K562 (cell line): ENCODE results near the gene SVIL. TPM values are rescaled to one million over a fixed set of nuclear protein-coding genes. Genes with fewer than 3 reads are reported as not detected.

Experiments
- CBX8 ChIP-seq: fragments of 200-600 bp; sonication (generic); IDR thresholded peaks from 2 replicates; pipeline ENCODE4 v1.6.1; 2012; ENCODE audit warnings: borderline replicate concordance, mixed run types, low read depth, mild to moderate bottlenecking, moderate library complexity, mixed read lengths, low read length, control low read depth, inconsistent platforms; ENCODE audit not compliant: poor library complexity, severe bottlenecking; ENCODE audit errors: extremely low read depth
- CTCF ChIP-seq, 3 experiments: IDR thresholded peaks in 2 of 3; conservative IDR thresholded peaks in 1 of 3; 2 replicates each; pipeline ENCODE4 v1.5.1; 2011 to 2012; ENCODE audit warnings: low read length in 3 of 3, mild to moderate bottlenecking in 3 of 3, control low read depth in 2 of 3, improper control_type of control experiment in 1 of 3, inconsistent platforms in 1 of 3, low read depth in 1 of 3, mixed read lengths in 1 of 3, moderate library complexity in 1 of 3; ENCODE audit not compliant: insufficient read depth in 2 of 3
- HDAC2 ChIP-seq: fragments of 450-650 bp; IDR thresholded peaks from 2 replicates; pipeline ENCODE4 v1.6.1; 2016; ENCODE audit warnings: mild to moderate bottlenecking
- THAP12 ChIP-seq: fragments of 250-450 bp; sonication (Bioruptor Pico); IDR thresholded peaks from 2 replicates; pipeline ENCODE4 v1.9.0; 2021; ENCODE audit warnings: mild to moderate bottlenecking, inconsistent platforms
- ZNF511 ChIP-seq: sonication (generic); formaldehyde crosslinking; IDR thresholded peaks from 2 replicates; pipeline ENCODE4 v1.8.0; 2022; ENCODE audit warnings: mild to moderate bottlenecking, missing genetic modification reagents
- polyA plus RNA-seq, 8 experiments: library from polyadenylated mRNA; depleted of rRNA in 4 of 8; stranded (reverse) in 5 of 8; unstranded in 3 of 8; fragments of >200 nt; fragmentation: Nextera tagmentation in 2 of 8; fragmentation: Illumina TruSeq in 1 of 8; extraction: Ambion mirVana in 2 of 8; extraction: Trizol in 1 of 8; gene quantifications; 2 replicates each; pipeline versions ENCODE4 v1.2.1 to v1.2.3, GENCODE V29; 2011 to 2014; ENCODE audit warnings: inconsistent platforms in 1 of 8, missing spikeins in 1 of 8
- total RNA-seq, 7 experiments: library from RNA; depleted of rRNA in 6 of 7; stranded (reverse); fragments of >200 nt in 6 of 7; fragmentation: Illumina TruSeq in 2 of 7; extraction: Trizol in 2 of 7; gene quantifications; 2 replicates each; pipeline versions ENCODE4 v1.2.1 to v1.2.3, GENCODE V29; 2011 to 2021; ENCODE audit warnings: low replicate concordance in 1 of 7

Gene SVIL
- total and polyA plus RNA-seq, 9 of the 15 experiments (the other 6 are each of a cell fraction or from before 2014, with no cell fraction given) = under 0.01 to 0.18 (median 0.05) TPM; not detected in 3

GRCh38 chr10:29539412-29539811, 95.4 kb downstream of the SVIL start (continued):
- TF ChIP-seq CTCF (IDR thresholded peaks at IDR 0.05 in 2 of 3, conservative IDR thresholded peaks at IDR 0.05 in 1 of 3; ENCODE audit: insufficient read depth in 2 of 3, low read depth in 1 of 3, low read length in 3 of 3) = no peak
- TF ChIP-seq ZNF511 (CRISPR knock-in tag) = no peak
- no peak for TF ChIP-seq THAP12 (CRISPR knock-in tag)
- no peak for TF ChIP-seq HDAC2
- no peak for TF ChIP-seq CBX8
